Fibroblast of skin of back (primary cell): ENCODE results near the gene THBD.

ENCODE experiments used
- DNase-seq: peaks from one replicate; pipeline ENCODE4 v3.0.0-alpha.2; 2013

THBD gene

DNA sequence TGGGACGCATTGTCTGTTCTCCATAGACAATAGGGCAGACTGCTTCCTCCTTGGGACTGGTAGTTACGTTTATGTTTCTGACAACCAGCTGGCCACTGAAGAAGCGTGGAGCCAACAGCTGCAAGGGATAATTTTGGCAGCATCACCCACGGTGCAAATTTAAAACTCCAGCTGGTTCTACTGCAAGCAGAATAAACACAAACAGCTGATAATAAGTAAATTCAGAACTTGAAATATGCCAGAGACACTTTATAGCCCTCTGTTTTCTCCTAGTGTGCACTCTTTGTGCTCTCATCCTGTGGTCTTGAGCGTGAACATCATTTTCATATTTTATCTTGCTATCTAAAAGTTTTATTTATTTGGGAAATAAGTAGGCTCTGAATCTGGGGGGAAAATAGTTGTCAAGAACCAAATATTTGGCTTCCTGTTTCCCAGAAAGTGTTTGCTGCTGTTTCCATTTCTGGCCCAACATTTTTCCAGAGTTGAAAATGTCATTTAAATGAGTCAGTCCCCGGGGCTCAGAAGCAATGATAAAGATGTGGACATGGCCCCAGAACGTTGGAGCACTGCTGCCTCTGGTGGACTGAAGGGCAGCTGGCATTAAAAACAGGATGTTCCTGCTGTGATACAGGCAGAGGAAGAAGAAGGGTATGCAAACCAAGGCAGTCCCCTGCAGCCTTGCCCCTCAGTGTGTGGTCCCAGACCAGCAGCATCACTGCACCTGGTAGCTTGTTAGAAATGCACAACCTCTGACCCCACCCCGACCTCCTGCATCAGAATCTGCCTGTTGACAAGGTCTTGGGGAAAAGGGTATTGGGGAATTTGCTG is 12.5 kb upstream of the THBD start:
- peak; percentile 95 for DNase-seq

DNA sequence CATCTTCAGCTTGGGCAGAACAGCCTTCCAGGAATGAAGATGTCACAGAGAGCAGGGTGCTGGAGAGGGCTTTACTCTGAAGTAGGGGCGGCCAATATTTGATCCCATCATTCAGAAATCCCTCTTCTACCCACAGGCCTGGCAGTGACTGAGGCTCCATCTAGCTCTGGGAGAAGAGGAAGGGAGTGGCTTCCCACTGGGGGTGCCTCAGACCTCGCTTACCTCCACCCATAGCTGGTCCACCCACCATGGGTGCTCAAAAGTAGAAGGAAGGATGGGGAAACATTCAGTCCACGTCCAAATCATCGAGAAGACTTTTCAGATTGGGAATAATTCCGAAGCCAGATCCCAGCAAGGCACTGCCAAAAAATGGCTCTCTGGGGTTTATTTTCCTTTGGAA is 11.8 kb upstream of the THBD start:
- no peak for DNase-seq

DNA sequence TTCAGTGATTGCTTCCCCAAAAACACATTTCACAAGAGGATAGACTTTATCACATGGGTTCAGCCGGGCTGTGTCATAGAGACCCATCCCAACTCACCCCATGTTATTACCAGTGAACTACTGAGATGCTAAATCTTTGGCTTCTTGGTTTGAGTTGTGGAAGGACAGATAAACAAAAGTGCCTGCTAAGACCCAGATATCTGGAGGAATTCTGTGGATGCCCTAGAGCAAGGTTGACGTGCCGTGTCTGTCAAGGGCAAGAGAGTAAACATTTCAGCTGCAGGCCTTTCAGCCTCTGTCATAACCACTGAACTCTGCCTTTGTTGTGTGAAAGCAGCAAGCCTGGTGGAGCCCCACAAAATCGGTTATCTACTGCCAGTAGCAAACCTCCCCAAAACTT is 11.2 kb upstream of the THBD start:
- no peak for DNase-seq

DNA sequence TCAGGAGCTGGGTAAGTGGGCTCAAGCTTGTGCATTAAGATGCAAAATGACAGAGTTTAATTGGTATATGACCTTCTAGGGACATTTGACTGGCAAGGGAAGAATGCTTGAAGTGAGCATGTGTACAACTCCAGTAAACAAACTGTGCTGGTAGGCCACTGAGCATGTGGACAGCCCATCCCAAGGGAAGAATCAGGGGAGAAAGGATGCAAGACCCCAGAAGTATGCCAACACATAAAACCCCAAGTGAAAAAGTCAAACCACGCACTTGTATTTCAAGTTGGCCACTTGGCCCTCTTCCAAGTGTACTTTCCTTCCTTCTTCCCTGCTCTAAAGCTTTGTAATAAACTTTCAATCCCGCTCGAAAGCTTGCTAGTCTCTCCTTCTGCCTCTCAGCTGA is 10.4 kb upstream of the THBD start:
- DNase-seq = no peak

DNA sequence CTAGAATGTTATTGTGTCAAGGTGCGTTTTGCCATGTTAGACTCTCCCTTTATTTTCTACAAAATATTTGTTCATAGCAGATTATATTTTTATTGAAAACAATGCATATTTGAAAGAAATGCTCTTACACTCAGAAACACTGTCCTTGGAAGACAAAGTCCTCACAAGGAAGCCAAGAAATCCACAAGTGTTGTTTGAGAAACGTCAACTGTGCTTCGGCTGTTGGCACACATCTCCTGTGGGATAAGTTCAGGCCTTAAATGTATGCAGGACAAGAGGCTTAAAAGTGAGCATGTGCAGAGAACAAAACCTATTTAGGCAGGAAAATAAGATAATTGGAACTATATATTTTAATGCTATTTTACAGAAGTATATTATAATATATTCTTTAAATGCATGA is 9.5 kb upstream of the THBD start:
- DNase-seq = no peak

DNA sequence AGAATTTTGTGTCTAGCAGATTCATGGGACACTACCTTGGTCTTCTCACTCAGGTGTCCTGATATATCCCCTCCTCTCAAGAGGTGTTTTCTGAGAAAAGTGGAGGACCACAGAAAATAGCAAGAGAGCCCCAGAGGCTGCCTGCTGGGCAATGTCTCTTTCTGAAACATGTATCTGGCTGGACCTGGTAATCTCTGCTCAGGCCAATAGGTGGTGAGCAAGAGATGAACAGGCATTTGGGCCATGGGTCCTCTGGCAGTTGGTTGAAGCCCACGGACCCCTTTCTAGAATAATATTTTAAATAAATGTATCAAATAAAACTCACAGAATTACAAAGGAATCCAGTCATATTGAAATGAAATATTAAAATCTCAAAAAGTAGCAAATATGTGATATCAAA is 8.8 kb upstream of the THBD start:
- no peak for DNase-seq

DNA sequence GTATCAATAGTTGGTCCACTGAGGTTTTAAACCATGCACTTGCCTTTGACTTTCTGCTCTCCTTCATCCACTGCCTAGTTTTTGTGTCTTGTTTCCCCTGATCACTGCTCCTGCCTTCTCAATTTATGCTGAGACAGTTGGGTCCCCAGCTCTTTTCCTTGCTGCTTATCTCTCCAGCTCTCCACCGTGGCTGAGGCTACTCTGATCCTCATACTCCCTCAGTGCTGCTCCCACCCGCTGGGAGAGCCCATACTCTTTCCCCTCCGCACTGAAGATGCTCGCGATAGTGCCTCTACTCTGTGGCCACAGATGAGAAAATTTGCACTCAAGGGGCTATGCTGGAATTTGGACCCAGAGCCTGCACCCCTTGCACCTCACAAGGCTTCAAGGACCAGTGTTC is 3.4 kb upstream of the THBD start:
- no peak for DNase-seq

DNA sequence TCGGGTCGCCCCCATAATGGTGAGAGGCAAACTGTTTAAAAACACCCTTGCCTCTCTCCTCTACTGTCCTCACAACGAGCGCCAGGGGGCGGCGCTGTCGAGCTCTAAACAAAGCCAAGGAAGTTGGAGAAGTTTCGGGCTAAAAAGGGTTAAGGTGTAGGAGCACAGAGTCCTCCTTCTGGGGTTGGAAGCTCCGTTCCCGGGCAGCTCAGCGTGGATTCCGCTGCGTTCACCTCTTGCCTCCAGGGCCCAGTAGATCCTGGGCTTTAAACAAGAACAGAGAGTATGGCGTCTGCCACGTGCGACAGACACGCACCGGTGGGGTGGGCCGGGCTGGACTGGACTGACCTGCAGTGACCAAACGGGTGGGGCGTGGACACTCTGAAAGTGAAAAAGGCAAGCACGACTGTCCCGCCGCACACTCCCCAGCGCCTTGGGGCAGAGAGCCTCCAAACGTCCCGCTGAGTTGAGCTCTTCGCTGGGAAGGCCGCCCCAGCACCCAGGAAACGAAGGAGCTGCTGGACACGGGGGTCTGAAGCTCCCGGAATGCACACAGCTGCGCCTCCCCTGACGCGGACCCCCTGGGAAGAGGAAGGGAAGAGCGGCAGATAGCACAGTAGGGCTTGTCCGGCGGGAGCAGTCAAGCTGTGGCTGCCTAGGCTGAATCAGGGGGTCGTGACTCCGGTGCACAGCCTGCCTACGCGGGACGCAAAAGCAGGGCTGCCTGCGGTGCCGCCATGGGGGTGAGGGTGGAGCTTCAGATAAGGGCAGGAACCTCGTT is 1.6 kb upstream of the THBD start:
- DNase-seq = peak; percentile 89

DNA sequence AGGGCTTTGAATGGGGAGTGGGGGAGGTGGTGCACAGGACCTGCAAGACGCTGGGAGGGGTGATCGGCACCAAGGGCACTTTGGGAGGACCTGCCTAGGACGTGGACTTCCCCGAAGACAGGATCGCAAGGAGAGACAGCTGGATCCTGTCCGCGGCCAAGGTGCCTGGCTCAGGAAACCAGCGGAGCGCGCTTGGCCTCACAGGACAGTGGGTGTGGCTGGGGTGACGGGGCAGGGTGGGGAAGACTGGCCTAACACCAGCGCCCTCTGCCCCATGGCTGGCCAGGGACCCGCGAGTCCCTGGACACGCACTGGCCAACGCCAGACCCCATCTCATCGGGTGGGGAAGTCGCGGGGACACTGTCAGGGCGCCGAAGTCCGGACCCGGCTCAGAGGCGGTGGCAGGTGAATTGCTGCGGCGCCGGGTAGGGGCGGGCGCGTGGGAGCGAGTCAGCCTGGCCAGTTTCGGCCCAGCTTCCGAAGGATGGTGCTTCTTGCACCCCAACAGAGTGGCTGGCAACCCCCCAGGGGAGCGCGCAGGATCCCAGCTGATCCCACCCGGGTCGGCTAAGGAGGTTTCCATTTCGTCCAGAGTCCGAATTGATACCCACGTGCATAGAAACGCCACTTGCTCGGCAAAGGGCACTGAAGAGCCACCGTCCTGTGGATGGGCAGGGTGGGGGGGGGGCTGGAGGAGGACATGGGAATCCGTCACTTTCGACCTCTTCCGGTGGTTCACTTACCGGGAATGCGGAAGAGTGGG is 785 bp upstream of the THBD start:
- no peak for DNase-seq

DNA sequence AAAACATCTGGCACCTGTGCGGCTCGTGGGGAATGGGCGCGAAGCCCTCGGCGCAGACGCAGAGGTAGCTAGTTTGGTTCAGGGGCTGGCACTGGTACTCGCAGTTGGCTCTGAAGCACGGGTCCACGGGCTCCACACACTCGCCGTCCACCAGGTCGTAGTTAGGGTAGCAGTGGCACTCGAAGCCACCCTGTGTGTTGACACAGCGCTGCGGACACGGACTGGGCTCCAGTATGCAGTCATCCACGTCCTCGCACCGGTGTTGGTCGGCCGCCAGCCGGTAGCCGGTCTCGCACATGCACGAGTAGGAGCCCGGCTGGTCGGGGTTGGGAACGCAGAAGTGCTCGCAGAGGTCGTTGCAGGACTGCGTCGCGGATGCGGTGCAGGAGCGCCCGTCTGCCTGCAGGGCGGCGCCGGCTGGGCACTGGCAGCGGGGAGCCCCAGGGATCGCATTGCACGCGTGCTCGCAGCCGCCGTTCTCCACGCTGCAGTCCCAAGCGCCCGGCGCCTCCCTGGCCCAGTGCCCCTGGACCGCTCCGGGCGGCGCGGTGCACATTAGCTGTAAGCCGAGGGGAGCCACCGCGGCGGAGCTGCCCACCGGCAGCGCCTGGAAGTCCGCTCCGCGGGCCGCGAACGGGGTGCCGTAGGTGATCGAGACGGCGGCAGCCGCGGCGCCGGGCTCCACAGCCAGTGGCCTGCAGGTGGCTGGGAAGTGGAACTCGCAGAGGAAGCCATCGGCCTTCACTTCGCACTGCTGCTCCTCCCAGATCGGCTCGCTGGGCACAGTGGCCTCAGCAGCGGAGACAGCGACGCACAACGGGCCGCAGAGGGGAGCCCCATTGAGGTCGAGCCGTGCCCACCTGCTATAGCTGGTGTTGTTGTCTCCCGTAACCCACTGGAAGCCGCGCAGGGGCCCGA is 930 bp downstream of the THBD start:
- DNase-seq = no peak

DNA sequence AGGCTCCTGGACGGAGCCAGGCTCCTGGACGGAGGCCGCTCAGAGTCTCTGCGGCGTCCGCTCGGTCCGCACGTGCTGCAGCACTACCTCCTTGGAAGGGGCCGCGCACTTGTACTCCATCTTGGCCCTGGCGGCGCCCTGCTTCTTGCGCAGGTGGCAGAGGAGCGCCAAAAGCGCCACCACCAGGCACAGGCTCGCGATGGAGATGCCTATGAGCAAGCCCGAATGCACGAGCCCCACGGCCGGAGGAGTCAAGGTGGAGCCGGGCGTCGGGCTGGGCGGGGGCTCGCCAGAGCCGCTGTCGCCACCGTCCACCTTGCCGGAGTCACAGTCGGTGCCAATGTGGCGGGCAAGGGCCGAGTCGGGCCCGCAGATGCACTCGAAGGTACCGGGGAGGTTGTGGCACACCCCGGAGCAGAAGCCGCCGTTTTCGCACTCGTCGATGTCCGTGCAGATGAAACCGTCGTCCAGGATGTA is 1.7 kb downstream of the THBD start:
- DNase-seq = no peak

DNA sequence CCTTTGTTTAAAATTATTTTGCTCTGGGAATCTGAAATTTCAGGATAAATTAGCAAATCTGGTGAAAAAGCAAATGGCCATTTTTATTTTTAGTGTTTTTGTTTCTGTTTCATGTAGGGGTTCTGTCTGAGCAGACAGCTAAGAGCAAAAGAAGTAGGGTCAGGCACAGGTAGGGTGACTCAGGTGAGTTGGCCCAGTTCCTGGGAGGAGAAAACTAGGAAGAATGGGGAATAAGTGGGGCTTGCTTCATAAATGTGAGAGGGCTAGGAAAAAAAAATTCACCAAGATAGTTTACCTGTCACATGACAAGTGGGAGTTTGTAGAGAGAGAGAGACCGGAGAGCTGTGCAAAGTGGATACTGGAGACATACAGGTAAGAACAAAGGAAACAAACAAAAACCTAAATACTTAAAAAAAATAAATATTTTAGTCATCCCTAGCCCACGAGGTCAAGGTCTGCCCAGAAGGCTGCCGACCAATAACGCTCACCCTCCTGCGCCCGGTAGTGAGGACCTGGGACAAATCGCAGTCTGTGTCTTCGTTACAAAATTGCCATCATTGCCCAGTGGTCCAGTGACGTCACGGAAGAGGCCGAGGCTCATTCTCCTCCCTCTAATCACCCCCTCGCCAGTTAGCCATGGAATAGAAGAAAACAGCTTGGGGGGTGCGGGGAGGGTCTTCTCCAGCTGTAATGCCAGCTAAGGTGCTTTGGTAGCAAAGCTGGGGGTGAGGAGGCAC is 2.3 kb downstream of the THBD start:
- DNase-seq = no peak

DNA sequence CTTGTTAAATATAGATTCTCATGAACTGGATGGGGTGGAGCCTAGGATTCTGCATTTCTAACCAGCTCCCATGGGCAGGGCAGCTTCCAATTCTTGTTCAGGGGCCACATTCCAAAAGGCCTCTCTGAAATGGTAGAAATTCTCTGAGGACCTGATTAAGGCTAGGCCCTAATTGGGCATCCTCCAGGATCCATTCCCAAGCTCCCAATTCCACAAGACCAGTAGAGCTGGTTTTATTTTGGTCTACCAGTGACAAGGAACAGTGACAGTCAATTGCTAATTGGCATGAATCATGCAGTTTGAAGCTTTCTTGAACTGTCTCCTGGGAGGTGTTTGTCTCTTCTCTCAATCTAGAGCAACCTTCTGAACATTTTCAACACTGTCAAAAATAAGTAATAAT is 3.0 kb downstream of the THBD start:
- no peak for DNase-seq

DNA sequence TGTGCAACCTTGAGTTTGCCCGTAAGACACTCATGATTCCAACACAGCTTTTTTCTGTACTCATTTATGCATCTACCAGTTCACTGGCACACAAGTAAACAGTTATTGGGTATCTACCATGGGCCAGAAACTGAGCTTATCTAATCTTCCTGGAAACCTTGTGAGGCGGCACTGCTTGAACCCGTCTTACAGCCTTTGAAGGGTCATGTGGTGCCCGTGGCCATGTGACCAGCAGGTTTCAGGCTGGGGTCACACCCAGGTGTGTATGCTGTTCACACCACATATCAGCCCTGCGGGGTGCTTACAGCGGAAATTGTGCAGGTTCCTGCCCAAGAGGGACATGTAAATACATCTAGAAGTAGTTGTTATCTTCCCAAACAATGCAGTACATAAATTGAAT is 6.1 kb downstream of the THBD start:
- no peak for DNase-seq

DNA sequence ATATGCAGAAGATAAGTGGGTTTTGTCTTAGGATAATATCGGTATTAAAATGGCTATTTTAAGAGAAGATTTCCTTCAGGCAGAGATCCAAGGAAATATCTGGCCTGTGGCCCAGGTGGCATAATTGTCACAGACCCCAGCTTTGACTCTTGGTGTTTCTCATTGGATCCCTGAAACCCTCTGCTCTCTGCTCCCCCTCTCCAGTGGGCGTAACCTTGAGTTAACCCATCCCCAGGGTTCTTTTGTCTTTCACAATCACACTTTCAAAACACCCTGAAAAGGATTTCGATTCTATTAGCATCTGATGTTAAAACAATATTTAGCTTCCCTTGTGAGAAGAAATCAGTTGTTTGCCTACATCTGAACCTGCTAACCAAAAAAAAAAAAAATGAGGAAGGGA is 7.2 kb downstream of the THBD start:
- no peak for DNase-seq

DNA sequence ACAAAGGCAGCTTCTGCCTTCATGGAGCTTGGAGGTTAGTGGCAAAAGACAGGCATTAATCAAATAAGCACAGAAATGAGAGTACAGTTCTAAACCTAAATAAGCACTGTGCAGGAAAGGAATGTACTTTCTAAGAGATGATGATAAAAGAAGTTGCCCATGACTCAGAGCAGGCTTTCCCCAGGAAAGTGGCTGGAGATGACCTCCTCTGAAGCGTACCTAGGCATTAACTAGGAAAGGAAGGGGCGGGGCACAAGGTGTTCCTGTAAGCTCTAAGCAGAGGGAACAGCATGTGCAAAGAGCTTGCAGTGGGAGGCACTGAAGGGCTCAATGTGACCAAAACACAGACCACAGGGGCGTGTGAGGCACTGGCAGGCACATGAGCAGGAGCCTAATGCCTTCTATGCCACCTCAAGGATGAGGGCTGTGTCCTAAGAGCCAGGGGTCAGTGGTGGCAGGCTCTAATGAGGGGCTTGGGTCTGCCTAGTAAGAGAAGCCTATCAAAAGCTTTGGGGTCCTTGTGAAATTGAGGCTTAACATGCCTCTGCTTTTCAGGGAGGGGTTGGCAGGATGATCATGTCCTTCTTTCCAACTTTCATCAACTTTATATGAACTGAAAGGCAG is 9.5 kb downstream of the THBD start:
- DNase-seq = no peak

DNA sequence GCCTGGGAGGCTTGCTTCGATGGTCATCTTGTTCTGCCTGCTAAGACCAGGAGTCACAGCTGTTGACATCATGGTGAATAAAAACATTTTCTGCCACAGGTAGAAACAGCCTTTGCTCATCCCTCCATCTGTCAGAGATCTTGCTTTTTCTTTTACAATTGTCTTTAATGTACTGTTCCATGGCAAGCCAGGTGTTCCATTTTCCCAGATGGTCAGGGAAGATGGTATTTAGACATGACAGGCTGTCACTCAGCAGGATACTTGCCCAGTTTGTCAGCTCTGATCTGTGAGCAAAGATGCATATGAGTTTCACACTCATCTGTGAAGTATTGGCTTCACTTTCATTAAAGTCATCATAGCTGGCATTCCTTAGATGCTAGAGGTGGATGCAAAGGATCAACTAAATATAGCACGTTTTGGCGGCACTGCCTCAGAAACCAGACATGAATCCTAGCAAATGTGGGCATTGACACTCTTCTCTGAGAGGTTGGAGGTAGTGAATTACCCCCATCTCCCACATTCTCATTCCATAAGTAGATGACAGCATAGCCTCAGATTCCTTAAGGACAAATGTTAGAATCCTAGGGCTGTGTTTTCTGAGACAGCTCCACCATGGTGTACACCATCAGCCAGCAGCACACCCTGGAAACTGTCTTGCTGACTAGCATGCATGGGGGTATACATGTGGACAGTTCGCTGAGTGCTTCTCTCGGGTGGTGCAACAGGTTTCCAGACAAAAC is 10.2 kb downstream of the THBD start:
- DNase-seq = peak; percentile 45

DNA sequence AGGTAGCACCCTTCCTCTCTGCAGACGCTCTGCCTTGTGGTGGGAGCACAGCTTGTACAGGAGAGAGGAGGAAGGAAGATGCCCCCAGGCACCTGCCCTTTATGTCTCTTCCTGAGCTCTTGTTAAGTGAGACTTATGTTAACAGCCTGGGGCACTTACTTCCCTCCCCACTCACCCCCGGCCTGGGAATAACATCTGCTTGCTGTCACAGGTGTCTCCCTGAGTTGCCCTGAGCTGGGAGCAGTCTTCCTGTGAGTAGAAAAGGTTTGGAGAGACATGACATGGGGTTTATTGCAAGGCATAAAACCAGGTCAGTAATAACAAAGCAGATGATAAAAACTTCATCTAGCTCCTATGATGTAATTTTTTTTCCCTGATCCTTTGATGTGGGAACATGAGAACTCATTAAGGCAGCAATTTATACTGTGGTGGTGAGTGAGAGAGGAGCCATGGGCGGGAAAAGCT is 12.4 kb downstream of the THBD start:
- no peak for DNase-seq

DNA sequence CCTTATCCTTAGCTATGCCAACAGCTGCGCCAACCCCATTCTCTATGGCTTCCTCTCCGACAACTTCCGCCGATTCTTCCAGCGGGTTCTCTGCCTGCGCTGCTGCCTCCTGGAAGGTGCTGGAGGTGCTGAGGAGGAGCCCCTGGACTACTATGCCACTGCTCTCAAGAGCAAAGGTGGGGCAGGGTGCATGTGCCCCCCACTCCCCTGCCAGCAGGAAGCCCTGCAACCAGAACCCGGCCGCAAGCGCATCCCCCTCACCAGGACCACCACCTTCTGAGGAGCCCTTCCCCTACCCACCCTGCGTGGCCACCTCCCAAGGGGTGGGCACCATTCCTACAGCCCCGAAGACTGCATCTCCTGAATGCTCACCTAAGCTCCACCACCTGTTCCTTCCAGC is 13.1 kb downstream of the THBD start:
- no peak for DNase-seq

DNA sequence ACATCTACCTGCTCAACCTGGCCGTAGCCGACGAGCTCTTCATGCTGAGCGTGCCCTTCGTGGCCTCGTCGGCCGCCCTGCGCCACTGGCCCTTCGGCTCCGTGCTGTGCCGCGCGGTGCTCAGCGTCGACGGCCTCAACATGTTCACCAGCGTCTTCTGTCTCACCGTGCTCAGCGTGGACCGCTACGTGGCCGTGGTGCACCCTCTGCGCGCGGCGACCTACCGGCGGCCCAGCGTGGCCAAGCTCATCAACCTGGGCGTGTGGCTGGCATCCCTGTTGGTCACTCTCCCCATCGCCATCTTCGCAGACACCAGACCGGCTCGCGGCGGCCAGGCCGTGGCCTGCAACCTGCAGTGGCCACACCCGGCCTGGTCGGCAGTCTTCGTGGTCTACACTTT is 13.7 kb downstream of the THBD start:
- no peak for DNase-seq
